GM21447 (cell line): ENCODE measurements around the gene CEP104.
A peak's percentile ranks its signal among the peaks of the same experiment; 100 is the strongest.

ENCODE experiments used
- ATAC-seq: cut with Tn5 transposase; IDR thresholded peaks from one replicate; pipeline ENCODE4 v1.9.1; 2021; ENCODE audit not compliant: unreplicated experiment

CEP104 gene

GRCh38 chr1:3779912-3780416 lies 77.0 kb downstream of the CEP104 start:
- no peak for ATAC-seq

- no peak for ATAC-seq
These were observed 77.6 kb downstream of the CEP104 start for GRCh38 chr1:3779265-3779911.

GRCh38 chr1:3778590-3779264 lies 78.3 kb downstream of the CEP104 start:
- ATAC-seq, result no peak

GRCh38 chr1:3777647-3778589 lies 79.1 kb downstream of the CEP104 start:
- no peak for ATAC-seq

- no peak for ATAC-seq
These were observed 79.9 kb downstream of the CEP104 start for GRCh38 chr1:3777078-3777547.

- no peak for ATAC-seq
These were observed 80.6 kb downstream of the CEP104 start for GRCh38 chr1:3776231-3776961.

GRCh38 chr1:3775490-3776230 lies 81.4 kb downstream of the CEP104 start:
- no peak for ATAC-seq

- ATAC-seq, result no peak
These were observed 82.0 kb downstream of the CEP104 start for GRCh38 chr1:3774946-3775489.

GRCh38 chr1:3774276-3774945 lies 82.6 kb downstream of the CEP104 start:
- no peak for ATAC-seq

GRCh38 chr1:3773572-3774275 lies 83.3 kb downstream of the CEP104 start:
- ATAC-seq, result no peak

- ATAC-seq, result peak; percentile 23
These were observed 84.1 kb downstream of the CEP104 start, which contains the start of gene SMIM1 for GRCh38 chr1:3772715-3773571. Gene SMIM1 (plus strand): TSS chr1:3772749. CDS start chr1:3775374, 2,625 bp downstream.

- peak; percentile 60 for ATAC-seq
These were observed 84.8 kb downstream of the CEP104 start for GRCh38 chr1:3772027-3772714.

GRCh38 chr1:3771108-3772026 lies 85.6 kb downstream of the CEP104 start:
- ATAC-seq, result no peak

- no peak for ATAC-seq
These were observed 86.8 kb downstream of the CEP104 start for GRCh38 chr1:3770047-3770765.

- ATAC-seq, result no peak
These were observed 88.1 kb downstream of the CEP104 start for GRCh38 chr1:3768811-3769390.
